Left forelimb (tissue), 1 donor: ENCODE data around the gene PPP6R1.

Experiments
- DNase-seq: peaks from one replicate; pipeline ENCODE4 v3.0.0-alpha.2; 2018; ENCODE audit warnings: low spot score

PPP6R1 gene, protein sequence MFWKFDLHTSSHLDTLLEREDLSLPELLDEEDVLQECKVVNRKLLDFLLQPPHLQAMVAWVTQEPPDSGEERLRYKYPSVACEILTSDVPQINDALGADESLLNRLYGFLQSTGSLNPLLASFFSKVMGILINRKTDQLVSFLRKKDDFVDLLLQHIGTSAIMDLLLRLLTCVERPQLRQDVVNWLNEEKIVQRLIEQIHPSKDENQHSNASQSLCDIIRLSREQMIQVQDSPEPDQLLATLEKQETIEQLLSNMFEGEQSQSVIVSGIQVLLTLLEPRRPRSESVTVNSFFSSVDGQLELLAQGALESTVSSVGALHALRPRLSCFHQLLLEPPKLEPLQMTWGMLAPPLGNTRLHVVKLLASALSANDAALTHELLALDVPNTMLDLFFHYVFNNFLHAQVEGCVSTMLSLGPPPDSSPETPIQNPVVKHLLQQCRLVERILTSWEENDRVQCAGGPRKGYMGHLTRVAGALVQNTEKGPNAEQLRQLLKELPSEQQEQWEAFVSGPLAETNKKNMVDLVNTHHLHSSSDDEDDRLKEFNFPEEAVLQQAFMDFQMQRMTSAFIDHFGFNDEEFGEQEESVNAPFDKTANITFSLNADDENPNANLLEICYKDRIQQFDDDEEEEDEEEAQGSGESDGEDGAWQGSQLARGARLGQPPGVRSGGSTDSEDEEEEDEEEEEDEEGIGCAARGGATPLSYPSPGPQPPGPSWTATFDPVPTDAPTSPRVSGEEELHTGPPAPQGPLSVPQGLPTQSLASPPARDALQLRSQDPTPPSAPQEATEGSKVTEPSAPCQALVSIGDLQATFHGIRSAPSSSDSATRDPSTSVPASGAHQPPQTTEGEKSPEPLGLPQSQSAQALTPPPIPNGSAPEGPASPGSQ

DNA sequence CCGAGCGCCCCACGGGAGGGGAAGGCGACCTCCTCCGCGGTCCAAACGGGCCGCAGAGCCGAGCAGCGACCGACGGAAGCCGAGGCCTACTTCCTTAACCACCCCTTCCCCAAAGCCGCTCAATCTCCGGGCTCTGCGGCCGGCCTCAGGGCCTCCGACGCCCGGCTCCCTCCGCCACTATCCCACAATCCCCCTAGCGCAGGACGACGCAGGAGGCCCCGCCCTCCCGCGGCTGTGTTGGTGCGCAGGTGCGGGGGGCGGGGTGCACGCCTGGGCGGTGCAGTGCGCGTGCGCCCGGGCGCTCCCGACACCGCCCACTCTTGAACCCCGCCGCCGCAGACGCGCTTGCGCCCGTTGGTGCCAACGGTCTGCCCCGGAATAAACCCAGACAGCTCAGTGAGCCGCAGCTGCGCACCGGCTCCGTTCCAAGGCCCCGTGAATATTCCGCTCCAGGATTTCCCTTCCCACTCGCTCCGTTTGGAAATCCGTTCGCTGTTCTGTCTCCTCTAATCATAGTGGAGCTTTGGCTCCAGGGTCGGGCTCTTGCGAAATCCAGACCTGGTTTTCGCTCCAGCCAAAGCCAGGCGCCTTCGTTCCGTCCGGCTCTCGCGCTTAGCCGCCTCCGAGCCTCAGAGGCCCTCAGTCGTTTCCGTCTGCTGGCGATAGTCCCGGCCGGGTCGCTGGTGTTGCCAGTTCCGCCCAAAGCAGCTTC, at the start of gene PPP6R1:
TSS of gene PPP6R1 (minus strand) at position 190 of the 712 bp plus-strand sequence. CDS start 11,914 bp downstream, outside the sequence.
- DNase-seq = peak; percentile 100

DNA sequence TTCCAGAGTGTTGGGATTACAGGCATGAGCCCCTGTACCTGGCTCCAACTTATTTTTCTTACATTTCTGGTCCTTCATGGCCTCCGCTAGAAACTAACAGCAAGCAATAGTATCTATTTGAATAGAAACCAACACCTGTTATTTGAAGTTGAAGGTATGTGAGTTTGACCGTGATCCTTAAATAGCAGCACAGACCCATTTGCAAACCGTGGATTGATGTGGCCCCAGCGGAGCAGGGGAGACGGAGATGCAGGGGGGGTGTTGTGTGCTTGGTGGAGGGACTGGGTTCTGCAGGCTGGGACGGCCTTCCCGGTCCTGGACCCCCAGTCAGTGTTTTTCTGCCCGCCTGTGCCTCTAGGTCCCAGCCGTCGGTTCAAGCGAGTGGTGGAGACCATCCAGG, 49.5 kb upstream of the PPP6R1 start:
- no peak for DNase-seq

DNA sequence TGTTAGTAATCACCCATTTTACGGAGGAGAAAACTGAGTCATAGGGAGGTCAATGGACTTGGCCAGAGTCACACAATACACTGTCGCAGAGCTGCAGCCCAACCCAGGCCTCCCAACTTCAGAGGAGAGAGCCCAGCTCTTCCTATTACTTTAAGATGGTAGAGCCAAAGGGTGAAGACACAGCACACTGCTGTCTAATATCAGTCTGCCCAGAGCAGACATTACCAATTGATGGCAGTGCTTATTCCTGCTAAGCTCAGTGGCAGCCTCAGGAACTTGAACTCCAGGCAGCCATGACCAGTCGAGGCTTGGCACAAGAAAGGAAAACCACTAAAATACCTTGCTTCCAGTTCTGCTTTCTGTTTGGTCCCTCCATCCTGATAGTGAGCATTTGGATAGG, 47.9 kb upstream of the PPP6R1 start:
- no peak for DNase-seq

DNA sequence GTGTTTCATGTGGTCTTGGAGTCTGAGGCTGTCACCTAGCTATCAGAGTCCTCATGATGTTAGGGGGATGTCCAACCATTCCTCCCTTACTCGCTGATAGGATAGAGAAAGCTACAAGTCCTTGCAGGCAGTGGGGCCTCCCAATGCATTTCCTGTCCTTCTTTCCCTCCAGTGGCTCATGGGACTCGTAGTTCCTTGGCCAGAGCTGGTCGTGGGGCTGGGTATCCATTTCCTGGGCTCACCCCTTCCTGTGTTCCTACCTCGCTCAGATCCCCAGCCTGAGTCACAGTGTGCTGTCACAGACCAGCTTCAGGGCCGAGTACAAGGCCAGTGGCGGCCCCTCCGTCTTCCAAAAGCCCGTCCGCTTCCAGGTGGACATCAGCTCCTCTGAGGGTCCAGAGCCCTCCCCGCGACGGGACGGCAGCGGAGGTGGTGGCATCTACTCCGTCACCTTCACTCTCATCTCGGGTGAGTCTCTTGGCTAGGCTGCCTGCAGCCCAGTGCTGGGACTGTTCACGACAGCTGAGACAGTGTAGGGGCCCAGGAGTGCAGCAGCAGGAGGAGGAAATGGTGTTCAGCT, 47.3 kb upstream of the PPP6R1 start:
- no peak for DNase-seq

DNA sequence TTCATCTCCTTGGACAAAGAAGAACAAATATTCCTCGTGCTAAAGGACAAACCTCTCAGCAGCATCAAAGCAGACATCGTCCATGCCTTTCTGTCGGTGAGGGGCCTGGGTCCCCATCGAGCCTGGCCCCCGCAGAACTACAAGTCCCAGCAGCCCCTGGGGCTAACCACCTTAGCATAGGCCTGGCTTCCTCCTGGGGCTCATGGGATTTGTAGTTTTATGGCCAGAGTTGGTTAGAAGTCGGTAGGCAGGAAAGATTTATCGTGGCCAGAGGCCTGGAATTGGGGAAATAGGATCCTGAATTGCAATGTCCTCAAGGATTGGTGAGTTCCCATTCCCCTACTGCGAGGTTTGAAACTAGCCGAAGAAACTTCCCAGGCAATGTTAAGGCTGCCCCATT, 46.7 kb upstream of the PPP6R1 start:
- DNase-seq = no peak

DNA sequence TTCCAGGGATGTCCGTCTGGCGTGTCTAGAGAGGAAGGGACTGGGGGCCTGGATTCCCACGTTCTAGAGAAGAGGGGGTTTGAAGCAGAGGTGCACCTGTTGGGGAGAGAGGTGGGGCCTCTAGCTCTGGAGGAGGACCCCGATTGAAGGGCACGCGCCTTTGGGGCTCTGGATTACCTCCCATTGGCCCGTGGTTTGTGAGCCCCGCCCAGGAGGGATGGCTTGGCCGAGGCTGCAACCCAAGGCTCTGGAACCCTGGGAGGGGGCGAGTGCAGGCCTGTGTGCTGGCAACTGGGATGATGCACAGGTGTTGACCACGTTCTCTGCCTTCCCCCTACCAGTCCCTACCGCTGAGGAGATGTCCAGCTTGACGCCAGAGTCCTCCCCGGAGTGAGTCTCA, 46.2 kb upstream of the PPP6R1 start:
- no peak for DNase-seq

DNA sequence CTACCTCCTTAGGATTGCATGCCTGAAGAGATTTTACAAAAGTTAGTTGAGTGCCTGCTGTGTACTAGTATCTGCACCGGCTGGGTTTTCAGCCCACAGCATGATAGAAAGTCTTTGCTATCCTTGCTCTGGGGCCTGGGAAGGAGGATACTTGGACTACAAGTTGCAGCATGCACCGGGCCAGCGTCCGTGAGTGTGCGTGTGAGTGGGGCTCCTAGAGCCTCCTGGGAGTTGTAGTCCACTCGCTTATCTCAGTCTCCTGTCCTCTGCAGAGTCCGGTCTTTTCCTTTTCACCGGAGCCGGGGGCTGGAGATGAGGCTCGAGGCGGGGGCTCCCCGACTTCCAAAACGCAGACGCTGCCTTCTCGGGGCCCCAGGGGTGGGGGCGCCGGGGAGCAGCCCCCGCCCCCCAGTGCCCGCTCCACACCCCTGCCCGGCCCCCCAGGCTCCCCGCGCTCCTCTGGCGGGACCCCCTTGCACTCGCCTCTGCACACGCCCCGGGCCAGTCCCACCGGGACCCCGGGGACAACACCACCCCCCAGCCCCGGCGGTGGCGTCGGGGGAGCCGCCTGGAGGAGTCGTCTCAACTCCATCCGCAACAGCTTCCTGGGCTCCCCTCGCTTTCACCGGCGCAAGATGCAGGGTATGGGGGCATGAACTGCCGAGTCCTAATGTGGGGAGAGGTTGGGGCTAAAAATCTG, 45.6 kb upstream of the PPP6R1 start:
- DNase-seq = no peak

DNA sequence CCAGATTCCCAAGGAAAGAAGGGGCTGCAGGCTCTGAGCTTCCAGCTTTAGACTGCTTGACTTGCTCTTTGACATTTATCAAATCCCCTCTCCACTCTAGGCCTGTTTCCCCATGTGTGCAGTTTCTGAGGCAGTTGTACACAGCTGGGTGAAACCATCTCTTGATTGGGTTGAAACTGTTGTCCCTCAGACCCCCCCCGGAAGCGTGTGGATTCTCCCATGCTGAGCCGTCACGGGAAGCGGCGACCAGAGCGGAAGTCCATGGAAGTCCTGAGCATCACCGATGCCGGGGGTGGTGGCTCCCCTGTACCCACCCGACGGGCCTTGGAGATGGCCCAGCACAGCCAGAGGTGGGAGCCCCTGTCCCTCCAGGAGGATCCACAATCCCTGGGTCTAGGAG, 44.7 kb upstream of the PPP6R1 start:
- DNase-seq = no peak

DNA sequence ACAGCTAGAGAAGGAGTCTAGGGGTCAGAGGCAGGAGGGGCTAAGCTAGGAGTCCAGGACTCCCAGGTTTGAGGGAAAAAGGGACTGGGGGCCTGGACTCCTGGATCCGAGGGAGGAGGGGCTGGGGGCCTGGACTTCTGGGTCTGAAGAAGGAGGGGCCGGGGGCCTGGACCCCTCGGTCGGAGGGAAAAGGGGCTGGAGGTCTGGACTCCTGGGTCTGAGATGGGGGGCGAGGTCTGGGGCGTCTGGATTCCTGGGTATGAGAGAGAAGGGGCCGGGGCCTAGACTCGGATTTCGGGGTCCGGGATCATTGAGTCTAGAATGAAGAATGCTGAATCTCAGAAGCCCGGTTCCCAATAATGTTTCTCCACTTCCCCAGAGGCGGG, 43.5 kb upstream of the PPP6R1 start:
- no peak for DNase-seq

DNA sequence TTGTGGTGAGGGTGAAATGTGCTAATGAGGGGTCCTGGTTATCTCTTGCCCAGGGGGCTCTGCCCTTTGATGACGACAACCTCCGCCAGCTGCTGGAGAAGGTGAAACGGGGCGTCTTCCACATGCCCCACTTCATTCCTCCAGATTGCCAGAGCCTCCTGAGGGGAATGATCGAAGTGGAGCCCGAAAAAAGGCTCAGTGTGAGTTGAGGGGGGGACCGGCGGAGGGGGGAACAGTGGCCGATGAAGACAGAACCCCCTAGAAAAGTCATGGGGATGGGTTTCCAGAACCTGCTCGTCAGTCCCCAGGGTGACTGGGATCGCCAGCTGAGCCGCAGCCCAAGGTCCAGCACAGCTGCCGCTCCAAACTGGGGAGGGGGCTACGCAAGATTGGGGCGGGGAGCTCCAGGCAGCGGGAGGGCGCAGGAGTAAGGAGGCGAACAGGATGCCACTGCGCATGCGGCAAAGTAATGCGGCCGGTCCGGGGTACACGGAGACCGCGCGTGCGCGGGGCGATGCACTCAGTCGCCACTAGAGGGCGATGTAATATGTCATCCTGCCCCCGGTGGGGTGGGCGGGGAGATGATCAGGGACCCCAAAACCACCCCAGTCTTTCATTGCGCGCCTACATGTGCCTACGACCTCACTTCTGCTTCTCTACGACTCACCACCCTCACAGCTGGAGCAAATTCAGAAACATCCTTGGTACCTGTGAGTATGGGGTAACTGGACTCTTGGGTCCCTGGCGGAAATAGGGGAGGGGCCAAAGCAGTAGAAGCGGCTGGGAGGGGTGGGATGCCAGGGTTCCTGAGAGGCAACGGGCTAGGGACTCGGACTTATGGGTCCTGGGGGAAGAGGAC, 42.9 kb upstream of the PPP6R1 start:
- DNase-seq = peak; percentile 92

DNA sequence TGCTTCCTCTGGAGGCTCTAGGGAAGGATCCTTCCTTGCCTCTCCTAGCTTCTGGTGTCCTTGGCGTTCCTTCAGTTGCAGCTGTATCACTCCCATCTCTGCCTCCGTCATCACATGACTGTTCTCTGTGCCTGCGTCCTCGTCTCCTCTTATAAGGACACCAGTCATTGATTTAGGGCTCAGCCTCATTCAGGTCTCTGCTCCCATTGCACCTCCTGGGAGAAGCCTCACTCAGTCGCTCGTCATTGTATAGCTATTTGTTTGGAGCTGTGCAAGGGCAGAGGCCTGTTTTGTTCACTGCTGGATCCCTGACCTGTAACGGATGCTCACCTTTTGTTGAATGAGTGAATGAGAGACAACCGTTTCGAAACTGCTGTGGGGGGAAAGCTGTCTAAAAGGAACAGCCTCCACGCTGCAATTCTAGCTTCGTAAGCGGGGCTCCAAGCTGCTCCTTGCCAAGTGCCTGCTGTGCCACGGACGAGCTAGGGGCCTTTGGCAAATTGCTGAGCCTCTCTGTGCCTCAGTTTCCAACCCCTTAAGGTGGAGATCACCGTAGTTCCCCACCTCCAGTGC, 42.2 kb upstream of the PPP6R1 start:
- no peak for DNase-seq

DNA sequence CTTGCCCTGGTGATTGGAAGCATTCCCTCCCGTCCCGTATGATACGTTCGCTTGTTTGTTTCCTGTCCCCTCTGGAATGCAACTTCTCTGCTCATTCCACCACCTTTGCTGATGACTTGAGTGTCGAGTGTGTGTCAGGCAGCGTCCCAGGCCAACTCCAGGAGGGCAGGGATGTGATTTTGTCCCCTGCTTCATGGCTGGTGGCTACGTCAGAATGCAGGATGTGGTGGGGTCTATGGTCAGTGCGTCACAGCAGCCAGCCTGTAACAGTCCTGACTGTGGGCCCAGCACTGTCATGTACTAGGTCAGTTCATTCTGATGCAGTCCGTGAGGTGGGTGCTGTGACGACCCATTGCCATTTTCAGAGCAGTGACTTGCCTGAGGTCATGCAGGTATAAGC, 41.2 kb upstream of the PPP6R1 start:
- DNase-seq = no peak

DNA sequence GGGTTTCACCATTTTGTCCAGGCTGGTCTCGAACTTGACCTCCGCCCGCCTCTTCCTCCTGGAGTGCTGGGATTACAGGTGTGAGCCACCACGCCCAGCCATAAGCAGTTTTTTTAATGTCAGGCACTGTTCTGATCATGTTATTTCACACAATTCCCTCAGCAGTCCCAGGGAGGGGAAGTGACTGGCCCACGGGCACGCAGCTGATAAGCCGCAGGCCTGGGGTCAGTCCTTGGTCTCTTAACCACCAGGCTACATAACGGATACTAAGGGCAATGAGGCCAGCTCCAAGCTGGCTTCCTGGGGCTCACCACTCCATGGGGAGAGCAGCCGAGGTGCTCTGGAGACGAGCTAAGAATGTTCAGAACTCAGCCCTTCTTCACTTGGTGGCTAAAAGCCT, 38.5 kb upstream of the PPP6R1 start:
- DNase-seq = no peak

DNA sequence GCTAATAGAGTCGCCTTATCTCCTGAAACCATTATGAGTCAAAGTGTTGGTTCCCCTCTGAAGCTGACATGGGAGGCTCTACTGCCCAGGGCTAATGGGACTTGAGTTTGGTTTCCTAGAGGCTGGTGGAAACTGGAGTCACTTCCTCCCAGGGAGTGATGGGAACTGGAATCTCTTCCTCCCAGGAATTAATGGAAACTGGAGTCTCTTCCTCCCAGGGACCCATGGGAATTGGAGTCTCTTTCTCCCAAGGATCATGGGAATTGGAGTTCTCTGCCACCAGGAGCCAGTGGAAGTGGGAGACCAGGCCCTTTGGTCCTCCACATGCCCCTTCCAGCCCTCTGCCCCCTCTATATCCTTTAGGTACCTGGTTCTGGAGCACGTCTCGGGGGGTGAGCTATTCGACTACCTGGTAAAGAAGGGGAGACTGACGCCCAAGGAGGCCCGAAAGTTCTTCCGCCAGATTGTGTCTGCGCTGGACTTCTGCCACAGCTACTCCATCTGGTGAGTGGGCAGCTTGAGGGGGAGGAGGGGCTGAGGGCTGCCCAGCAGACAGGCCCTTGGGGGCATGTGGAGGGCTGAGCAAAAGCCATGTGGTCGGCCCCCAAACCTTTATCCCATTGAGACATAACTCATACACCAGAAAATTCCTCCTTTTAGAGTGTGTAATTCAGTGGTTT, 30.4 kb upstream of the PPP6R1 start:
- DNase-seq = no peak

DNA sequence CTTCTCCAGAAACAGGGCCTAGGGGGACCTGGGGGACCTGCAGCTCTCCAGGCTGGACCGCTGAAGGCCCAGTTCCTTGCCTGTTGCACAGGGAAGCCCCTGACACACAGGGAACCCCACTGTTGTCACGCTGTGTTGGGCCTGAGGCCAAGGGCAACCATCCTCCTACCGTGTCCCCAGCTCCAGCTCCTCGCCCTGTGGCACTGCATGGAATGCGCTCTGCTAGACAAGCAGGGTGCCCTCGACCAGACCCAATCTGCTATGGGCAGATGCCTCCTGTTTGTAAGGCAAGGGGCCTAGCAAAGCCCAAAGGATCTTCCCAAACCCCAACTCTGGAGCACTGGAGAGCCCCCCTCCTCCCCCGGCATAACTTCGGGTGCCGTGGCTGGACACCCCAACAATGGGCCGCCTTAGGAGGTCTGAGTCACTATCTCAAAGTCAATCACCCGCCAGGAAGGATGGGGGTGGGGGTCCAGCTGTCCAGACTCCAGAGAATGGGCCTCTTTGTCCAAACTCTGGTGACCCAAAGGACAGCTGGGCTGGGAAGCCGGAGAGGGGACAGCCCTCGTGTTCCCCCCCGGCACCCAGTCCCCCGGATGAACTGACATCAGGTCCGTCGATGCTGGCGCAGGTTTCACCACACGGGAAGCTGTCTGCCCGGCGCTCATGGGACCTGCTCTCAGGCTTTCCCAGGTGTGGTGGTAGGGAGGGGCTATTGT, 28.7 kb upstream of the PPP6R1 start:
- no peak for DNase-seq

DNA sequence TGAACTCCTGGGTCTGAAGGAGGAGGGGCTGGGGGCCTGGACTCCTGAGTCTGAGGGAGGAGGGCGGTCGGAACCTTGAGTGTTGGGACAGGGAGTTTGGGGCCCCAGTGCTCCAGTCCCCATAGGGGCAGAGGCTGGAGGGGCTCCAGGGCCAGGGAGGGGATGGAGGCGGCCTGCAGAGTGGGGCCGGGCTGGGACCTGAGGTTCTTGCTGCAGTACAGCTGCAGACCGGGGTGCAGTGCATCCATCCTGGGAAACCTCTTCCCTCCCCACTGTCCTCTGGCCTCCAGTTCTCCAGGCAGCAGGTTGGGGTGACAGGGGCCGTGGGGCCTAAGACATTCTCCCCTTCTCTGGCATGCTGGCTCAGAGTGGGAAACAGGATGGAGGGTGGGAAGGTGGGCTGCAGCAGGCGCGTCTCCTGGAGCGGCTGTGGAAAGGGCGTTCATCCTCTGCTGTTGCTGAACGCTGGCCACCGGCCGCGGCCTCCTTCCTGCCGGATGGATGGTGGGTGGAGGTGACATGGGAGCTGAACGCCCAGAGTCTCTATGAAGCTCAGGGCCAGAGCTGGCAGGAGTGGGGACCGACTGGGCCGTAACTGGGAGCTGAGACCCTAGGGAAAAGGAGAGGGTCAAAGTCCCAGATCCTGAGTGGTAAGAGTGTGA, 26.5 kb upstream of the PPP6R1 start:
- DNase-seq = no peak

DNA sequence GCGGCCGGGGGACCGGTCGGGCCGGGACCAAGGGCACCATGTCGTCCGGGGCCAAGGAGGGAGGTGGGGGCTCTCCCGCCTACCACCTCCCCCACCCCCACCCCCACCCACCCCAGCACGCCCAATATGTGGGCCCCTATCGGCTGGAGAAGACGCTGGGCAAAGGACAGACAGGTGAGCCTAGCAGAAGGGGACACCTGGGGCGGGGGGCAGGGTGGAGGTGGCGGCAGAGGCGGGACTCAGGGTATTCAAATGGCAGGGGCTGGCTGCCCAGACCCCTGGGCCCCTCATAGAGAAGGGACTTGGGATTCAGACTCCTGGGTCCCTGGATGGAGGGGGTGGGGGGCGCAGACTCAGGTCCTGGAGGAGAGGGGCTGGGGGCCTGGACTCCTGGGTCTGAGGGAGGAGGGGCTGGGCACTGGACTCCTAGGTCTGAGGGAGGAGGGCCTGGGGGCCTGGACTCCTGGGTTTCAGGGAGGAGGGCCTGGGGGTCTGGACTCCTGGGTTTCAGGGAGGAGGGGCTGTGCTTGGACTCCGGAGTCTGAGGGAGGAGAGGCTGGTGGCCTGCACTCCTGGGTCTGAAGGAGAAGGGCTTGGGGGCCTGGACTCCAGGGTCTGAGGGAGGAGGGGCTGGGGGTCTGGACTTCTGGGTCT, 25.7 kb upstream of the PPP6R1 start:
- DNase-seq = no peak
